Transverse colon (tissue), 4 donors: ENCODE data around the gene SH3TC2. TPM values are rescaled to one million over a fixed set of nuclear protein-coding genes. Genes with fewer than 3 reads are reported as not detected.

Source experiments
- DNase-seq: peaks from one replicate; pipeline ENCODE4 v3.0.0-alpha.2; 2019
- H3K27ac ChIP-seq, 4 donors: fragments of 200-600 bp; sonication (generic); 2 replicates each; pipeline ENCODE4 v1.5.1; 2016 to 2018; ENCODE audit warnings: inconsistent platforms in 4 of 4
- H3K27me3 ChIP-seq: fragments of 200-600 bp; sonication (generic); 2 replicates; pipeline ENCODE4 v1.5.1; 2017; ENCODE audit warnings: inconsistent platforms
- H3K36me3 ChIP-seq, 4 donors: fragments of 200-600 bp; sonication (generic); 2 replicates each; pipeline ENCODE4 v1.5.1; 2017 to 2019; ENCODE audit warnings: inconsistent platforms in 4 of 4
- H3K4me1 ChIP-seq, 4 donors: fragments of 200-600 bp; sonication (generic); 2 replicates each; pipeline ENCODE4 v1.5.1; 2017 to 2020; ENCODE audit warnings: inconsistent platforms in 4 of 4
- H3K4me3 ChIP-seq, 4 donors: fragments of 200-600 bp; sonication (generic); 1 replicate in 1 of 4; 2 replicates in 3 of 4; pipeline versions ENCODE4 v1.5.1 to v1.6.1; 2017 to 2019; ENCODE audit warnings: inconsistent platforms in 4 of 4
- H3K9me3 ChIP-seq, 2 donors: fragments of 200-600 bp; sonication (generic); 2 replicates each; pipeline ENCODE4 v1.5.1; 2017 to 2019; ENCODE audit warnings: inconsistent platforms in 2 of 2
- EP300 ChIP-seq: sonication (generic); formaldehyde crosslinking; IDR thresholded peaks from one replicate; pipeline ENCODE4 v1.6.1; 2017; ENCODE audit warnings: antibody characterized with exemption, low read depth
- POLR2A ChIP-seq: fragments of 450-650 bp; IDR thresholded peaks from one replicate; pipeline ENCODE4 v1.6.1; 2016; ENCODE audit warnings: antibody characterized with exemption, mild to moderate bottlenecking, moderate library complexity
- POLR2AphosphoS5 ChIP-seq, 3 donors: sonication (generic); formaldehyde crosslinking; IDR thresholded peaks; one replicate each; pipeline ENCODE4 v1.6.1; 2016; ENCODE audit warnings: antibody characterized with exemption in 3 of 3
- WGBS, 2 donors: methylation state at CpG; one replicate each; pipeline ENCODE4 v1.1.5; 2018; ENCODE audit warnings: low coverage in 1 of 2; 5-methylcytosine and 5-hydroxymethylcytosine counted together
- in situ Hi-C, 4 donors: fragments of 200-750 bp; cut with MboI; loops; one replicate each; pipeline versions ENCODE4 v1.15.0 to v1.15.1; 2017; ENCODE audit warnings: low sequenced_read_pairs in 3 of 4, low pct_ligation_motif_present in 1 of 4, low pct_unique_long_range_greater_than_20kb in 1 of 4
- intact Hi-C: fragments of 100-400 bp; cut with DNase I; formaldehyde crosslinking; loops from one replicate; pipeline ENCODE4 v1.15.1; 2023; ENCODE audit warnings: low total_unique reads
- total RNA-seq, 4 donors: library from RNA; depleted of rRNA; stranded (reverse); fragments of >200 nt; gene quantifications; one replicate each; pipeline ENCODE4 v1.1.0, GENCODE V29; 2016
- TF ChIP-seq, protein P1 (sequence below), 5 experiments: fragments of 200-600 bp in 3 of 5; fragments of 450-650 bp in 2 of 5; sonication (generic) in 3 of 5; IDR thresholded peaks; 1 replicate in 2 of 5; 2 replicates in 3 of 5; pipeline ENCODE4 v1.5.1; 2016 to 2017; ENCODE audit warnings: antibody characterized with exemption in 5 of 5, inconsistent platforms in 3 of 5, mild to moderate bottlenecking in 2 of 5, moderate library complexity in 1 of 5

The SH3TC2 gene
- total RNA-seq, 4 donors from 2014 or later, result 0.55 to 1.6 (median 1.5) TPM; not detected in 1

GRCh38 chr5:148972974-148973374 is 89.9 kb downstream of the SH3TC2 start:
- 48 to 70% methylated on average over 3 to 7 of the region's 7 CpGs for WGBS, 2 donors
- Histone ChIP-seq H3K9me3 (no peaks in the 10 kb centered on the region), H3K27ac (peak overlapping the region in 2 of 4 donors; percentile 16 to 59), H3K4me1 (peaks cover 5 to 34% (median 10%) of the 10 kb centered on the region in 4 donors), H3K4me3 (no peak overlapping the region), H3K27me3 (no peaks in the 10 kb centered on the region), H3K36me3 (no peaks in the 10 kb centered on the region)
- peak in 1 of 3 donors; percentile 26 for TF ChIP-seq POLR2AphosphoS5 (IDR thresholded peaks at IDR 0.05)
- TF ChIP-seq EP300, result no peak
- no peak for DNase-seq
- intact Hi-C loops (no loop called here), in situ Hi-C loops (loop anchor here in 1 of 4 donors (25.0 kb wide), 1 partner anchor 161 kb away; no protein-coding TSS in a partner anchor)

- no peak overlapping the region for H3K4me3 ChIP-seq
- intact Hi-C loops, result no loop called here
- in situ Hi-C loops, result loop anchor here in 1 of 4 donors (25.0 kb wide), 1 partner anchor 160 kb away; no protein-coding TSS in a partner anchor
These were observed 90.5 kb downstream of the SH3TC2 start for GRCh38 chr5:148972396-148972795.

GRCh38 chr5:148970876-148971275 is 92.0 kb downstream of the SH3TC2 start:
- Histone ChIP-seq H3K27me3 (no peaks in the 10 kb centered on the region), H3K9me3 (no peaks in the 10 kb centered on the region), H3K4me3 (no peak overlapping the region), H3K27ac (peak overlapping the region in 1 of 4 donors; percentile 33), H3K4me1 (peaks cover 5 to 40% (median 12%) of the 10 kb centered on the region in 4 donors), H3K36me3 (no peaks in the 10 kb centered on the region)
- no peak for DNase-seq
- 91% methylated on average over 3 of the region's 3 CpGs; no CpG with 5 or more reads in 1 of the 2 donors for WGBS, 2 donors
- in situ Hi-C loops, result loop anchor here in 1 of 4 donors (25.0 kb wide), 1 partner anchor 159 kb away; no protein-coding TSS in a partner anchor
- TF ChIP-seq EP300 (no peak), POLR2A (no peak)
- intact Hi-C loops, result no loop called here

More at GRCh38 chr5:148972396-148972795, 90.5 kb downstream of the SH3TC2 start:
- peak overlapping the region in 2 of 4 donors; percentile 16 to 59 for H3K27ac ChIP-seq
- no peaks in the 10 kb centered on the region for H3K9me3 ChIP-seq
- H3K27me3 ChIP-seq, result no peaks in the 10 kb centered on the region
- 79 to 82% methylated on average over 3 to 4 of the region's 4 CpGs for WGBS, 2 donors
- H3K36me3 ChIP-seq, result no peaks in the 10 kb centered on the region
- TF ChIP-seq POLR2A (no peak), POLR2AphosphoS5 (IDR thresholded peaks at IDR 0.05) (no peak), EP300 (no peak)
- TF ChIP-seq, protein P1, sequence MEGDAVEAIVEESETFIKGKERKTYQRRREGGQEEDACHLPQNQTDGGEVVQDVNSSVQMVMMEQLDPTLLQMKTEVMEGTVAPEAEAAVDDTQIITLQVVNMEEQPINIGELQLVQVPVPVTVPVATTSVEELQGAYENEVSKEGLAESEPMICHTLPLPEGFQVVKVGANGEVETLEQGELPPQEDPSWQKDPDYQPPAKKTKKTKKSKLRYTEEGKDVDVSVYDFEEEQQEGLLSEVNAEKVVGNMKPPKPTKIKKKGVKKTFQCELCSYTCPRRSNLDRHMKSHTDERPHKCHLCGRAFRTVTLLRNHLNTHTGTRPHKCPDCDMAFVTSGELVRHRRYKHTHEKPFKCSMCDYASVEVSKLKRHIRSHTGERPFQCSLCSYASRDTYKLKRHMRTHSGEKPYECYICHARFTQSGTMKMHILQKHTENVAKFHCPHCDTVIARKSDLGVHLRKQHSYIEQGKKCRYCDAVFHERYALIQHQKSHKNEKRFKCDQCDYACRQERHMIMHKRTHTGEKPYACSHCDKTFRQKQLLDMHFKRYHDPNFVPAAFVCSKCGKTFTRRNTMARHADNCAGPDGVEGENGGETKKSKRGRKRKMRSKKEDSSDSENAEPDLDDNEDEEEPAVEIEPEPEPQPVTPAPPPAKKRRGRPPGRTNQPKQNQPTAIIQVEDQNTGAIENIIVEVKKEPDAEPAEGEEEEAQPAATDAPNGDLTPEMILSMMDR (IDR thresholded peaks at IDR 0.05), result no peak
- no peak for DNase-seq
- peaks cover 5 to 40% (median 12%) of the 10 kb centered on the region in 4 donors for H3K4me1 ChIP-seq

GRCh38 chr5:148970228-148970627 is 92.6 kb downstream of the SH3TC2 start:
- H3K4me3 ChIP-seq, result no peak overlapping the region
- H3K27me3 ChIP-seq, result no peaks in the 10 kb centered on the region
- in situ Hi-C loops (loop anchor here in 1 of 4 donors (25.0 kb wide), 1 partner anchor 158 kb away; no protein-coding TSS in a partner anchor), intact Hi-C loops (no loop called here)
- H3K27ac ChIP-seq, result peak overlapping the region; percentile 33 to 63 (median 56)
- 31 to 47% methylated on average over 2 of the region's 2 CpGs for WGBS, 2 donors
- H3K9me3 ChIP-seq, result no peaks in the 10 kb centered on the region
- peak; percentile 62 for DNase-seq
- no peaks in the 10 kb centered on the region for H3K36me3 ChIP-seq
- TF ChIP-seq POLR2A (no peak), EP300 (no peak), POLR2AphosphoS5 (IDR thresholded peaks at IDR 0.05) (no peak)
- TF ChIP-seq, protein P1 (IDR thresholded peaks at IDR 0.05), result no peak
- H3K4me1 ChIP-seq, result peaks cover 5 to 40% (median 12%) of the 10 kb centered on the region in 4 donors

DNA sequence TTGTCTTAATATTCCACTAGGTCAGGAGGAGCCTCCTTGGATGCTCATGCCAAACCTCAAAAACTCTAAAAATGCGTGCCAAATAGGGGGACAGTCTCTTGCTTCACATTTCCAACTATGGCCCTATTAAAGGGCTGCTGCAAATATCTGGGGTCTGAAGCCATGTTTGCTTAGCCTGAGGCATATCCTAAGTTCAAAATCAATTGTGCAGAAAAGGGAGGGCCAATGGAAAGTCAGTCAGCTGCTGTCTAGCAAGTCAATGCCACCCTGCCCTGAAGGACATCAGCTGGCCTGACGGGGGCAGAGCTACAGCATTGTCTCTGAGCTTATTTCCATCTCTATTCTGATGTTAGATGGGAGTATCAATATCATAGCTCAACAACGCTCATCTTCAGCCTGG is 93.6 kb downstream of the SH3TC2 start:
- TF ChIP-seq, protein P1 (IDR thresholded peaks at IDR 0.05), result no peak
- no peaks in the 10 kb centered on the region for H3K9me3 ChIP-seq
- no peaks in the 10 kb centered on the region for H3K27me3 ChIP-seq
- H3K4me3 ChIP-seq, result no peak overlapping the region
- in situ Hi-C loops, result loop anchor here in 1 of 4 donors (25.0 kb wide), 1 partner anchor 157 kb away; no protein-coding TSS in a partner anchor
- H3K36me3 ChIP-seq, result no peaks in the 10 kb centered on the region
- H3K27ac ChIP-seq, result peak overlapping the region in 1 of 4 donors; percentile 63
- intact Hi-C loops, result no loop called here
- H3K4me1 ChIP-seq, result peaks cover 5 to 40% (median 12%) of the 10 kb centered on the region in 4 donors
- WGBS, 2 donors, result 55 to 80% methylated on average over 1 to 3 of the region's 3 CpGs
- DNase-seq, result no peak
